ENCODE results near the gene MOSMO. TPM values are rescaled to one million over a fixed set of nuclear protein-coding genes. Genes with fewer than 3 reads are reported as not detected.

Gene MOSMO
- total RNA-seq, 1 experiment from 2014 or later = 27.6 TPM

GRCh38 chr16:22086440-22086839 is 78.5 kb downstream of the MOSMO start (continued):
- TF ChIP-seq REST (IDR thresholded peaks at IDR 0.05; ENCODE audit: low read depth) (no peak), FOSL1 (IDR thresholded peaks at IDR 0.05; ENCODE audit: low read depth) (no peak), EZH2 (IDR thresholded peaks at IDR 0.05) (no peak)

- Histone ChIP-seq H3K79me2 (ENCODE audit: insufficient read depth, low read length) (no peaks in the 10 kb centered on the region), H3K4me2 (ENCODE audit: low read length) (no peak overlapping the region), H4K20me1 (ENCODE audit: insufficient read depth) (no peaks in the 10 kb centered on the region), H3K27ac (ENCODE audit: low read depth, low read length) (no peak overlapping the region), H3K27me3 (ENCODE audit: insufficient read depth, low read length) (no peaks in the 10 kb centered on the region), H3K36me3 (ENCODE audit: control insufficient read depth in 1 of 2, insufficient read depth in 2 of 2, low read length in 2 of 2) (peaks cover 0 to 2% of the 10 kb centered on the region in 2 experiments; a peak in 1 of 4 replicates), H3K4me3 (replicated peaks in 1 of 2; ENCODE audit: low read depth in 1 of 2, low read length in 2 of 2) (no peak overlapping the region), H3K9ac (ENCODE audit: low read length) (no peak overlapping the region), H2AFZ (ENCODE audit: low read depth, low read length, poor library complexity, severe bottlenecking) (no peak overlapping the region), H3K9me3 (ENCODE audit: control insufficient read depth in 1 of 2, insufficient read depth in 1 of 2, low read depth in 1 of 2, low read length in 2 of 2) (no peaks in the 10 kb centered on the region), H3K4me1 (ENCODE audit: control insufficient read depth in 1 of 2, insufficient read depth in 2 of 2, low read length in 2 of 2) (no peaks in the 10 kb centered on the region), H3K9me2 (ENCODE audit: insufficient read depth) (no peaks in the 10 kb centered on the region)
- ATAC-seq (no peak), DNase-seq (ENCODE audit: low read depth, low spot score) (no peak)
- no TSS peak for BruUV-seq (replicated peaks)
- ChIA-PET CTCF (interaction anchor here (1.1 to 3.3 kb wide), 4 partner anchors 11 to 87 kb away, joined by 3 to 30 read pairs (median 8); no protein-coding TSS in a partner anchor), POLR2A (interaction anchor here (0.7 kb wide), 1 partner anchor 84 kb away, joined by 3 read pairs; no protein-coding TSS in a partner anchor), RAD21 (ENCODE audit: low non-redundant PET in 1 of 2, low total read pairs in 2 of 2, uncharacterized antibody in 2 of 2, unreplicated experiment in 2 of 2) (interaction anchor here in 1 of 2 experiments (1.2 kb wide), 1 partner anchor 10 kb away, joined by 3 read pairs; no protein-coding TSS in a partner anchor)
- intact Hi-C loops (cut with micrococcal nuclease) = no loop called here
- TF ChIP-seq ATF3 (IDR thresholded peaks at IDR 0.05) (no peak), ZBTB33 (IDR thresholded peaks at IDR 0.05; ENCODE audit: extremely low read depth, insufficient replicate concordance, low read length) (no peak), CBX3 (IDR thresholded peaks at IDR 0.05; ENCODE audit: low read depth) (no peak), JUND (IDR thresholded peaks at IDR 0.05) (no peak)
Observed at GRCh38 chr16:22088642-22089041, 80.7 kb downstream of the MOSMO start.
